HAP-1 (cell line): ENCODE measurements around the gene PEPD.

ENCODE experiments used
- DNase-seq, 2 experiments: peaks; one replicate each; pipeline ENCODE4 v3.0.0-alpha.2; 2016 to 2020; ENCODE audit warnings: low spot score in 2 of 2
- H3K27me3 ChIP-seq: fragments of 250-450 bp; sonication (Bioruptor Pico); 2 replicates; pipeline ENCODE4 v1.5.1; 2020; ENCODE audit warnings: low read depth, mild to moderate bottlenecking, moderate library complexity
- H3K36me3 ChIP-seq: fragments of 250-450 bp; sonication (Bioruptor Pico); replicated peaks from 2 replicates; pipeline ENCODE4 v1.5.1; 2020; ENCODE audit warnings: mild to moderate bottlenecking
- H3K4me1 ChIP-seq: fragments of 250-450 bp; sonication (Bioruptor Pico); 2 replicates; pipeline ENCODE4 v1.5.1; 2020; ENCODE audit warnings: mild to moderate bottlenecking
- H3K4me3 ChIP-seq: fragments of 250-450 bp; sonication (Bioruptor Pico); 2 replicates; pipeline ENCODE4 v1.5.1; 2020; ENCODE audit warnings: mild to moderate bottlenecking, moderate library complexity
- H3K9me3 ChIP-seq: fragments of 250-450 bp; sonication (Bioruptor Pico); 2 replicates; pipeline ENCODE4 v1.5.1; 2020; ENCODE audit warnings: mild to moderate bottlenecking, moderate library complexity
- in situ Hi-C: fragments of 300-500 bp; cut with MboI; formaldehyde crosslinking; loops from 3 replicates; pipeline ENCODE4 v1.14.3; 2020; ENCODE audit warnings: low sequenced_read_pairs, inconsistent platforms, mixed read lengths

PEPD gene

GRCh38 chr19:33408116-33408515, 113.5 kb downstream of the PEPD start:
- H3K27me3 ChIP-seq = no peaks in the 10 kb centered on the region
- in situ Hi-C loops = loop anchor here (5.0 kb wide), 1 partner anchor 171 kb away; no protein-coding TSS in a partner anchor
- H3K4me1 ChIP-seq = no peaks in the 10 kb centered on the region
- H3K4me3 ChIP-seq = no peak overlapping the region
- DNase-seq = no peak
- no peaks in the 10 kb centered on the region for H3K9me3 ChIP-seq
- H3K36me3 ChIP-seq = no peaks in the 10 kb centered on the region

GRCh38 chr19:33407716-33408115, 113.9 kb downstream of the PEPD start:
- no peak for DNase-seq
- no peaks in the 10 kb centered on the region for H3K9me3 ChIP-seq
- no peaks in the 10 kb centered on the region for H3K4me1 ChIP-seq
- no peaks in the 10 kb centered on the region for H3K36me3 ChIP-seq
- no peaks in the 10 kb centered on the region for H3K27me3 ChIP-seq
- H3K4me3 ChIP-seq = no peak overlapping the region
- in situ Hi-C loops = loop anchor here (5.0 kb wide), 1 partner anchor 170 kb away; no protein-coding TSS in a partner anchor

DNA sequence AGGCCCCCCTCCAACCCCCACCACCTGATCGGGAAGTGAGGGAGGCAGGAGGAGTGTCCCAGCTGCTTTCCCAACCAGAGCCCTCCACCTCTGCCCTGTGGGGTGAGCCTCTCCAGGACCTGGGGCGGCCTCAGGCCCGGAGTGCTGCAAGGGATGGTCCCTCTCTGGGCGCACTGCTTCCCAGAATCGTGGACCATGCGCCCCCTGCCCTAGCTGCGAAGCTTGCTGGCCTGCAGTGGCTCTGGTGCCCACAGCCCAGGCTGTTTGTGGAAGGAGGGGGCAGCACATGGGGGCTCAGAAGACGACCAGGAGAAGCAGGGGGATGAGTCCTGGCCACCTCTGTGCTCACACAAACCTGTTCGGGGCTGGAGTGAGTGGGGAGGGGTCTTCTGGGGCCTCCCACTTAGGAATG, 114.4 kb downstream of the PEPD start:
- Histone ChIP-seq H3K36me3 (no peaks in the 10 kb centered on the region), H3K4me1 (no peaks in the 10 kb centered on the region), H3K27me3 (no peaks in the 10 kb centered on the region), H3K4me3 (no peak overlapping the region), H3K9me3 (no peaks in the 10 kb centered on the region)
- DNase-seq = no peak
- in situ Hi-C loops = loop anchor here (5.0 kb wide), 1 partner anchor 170 kb away; no protein-coding TSS in a partner anchor

DNA sequence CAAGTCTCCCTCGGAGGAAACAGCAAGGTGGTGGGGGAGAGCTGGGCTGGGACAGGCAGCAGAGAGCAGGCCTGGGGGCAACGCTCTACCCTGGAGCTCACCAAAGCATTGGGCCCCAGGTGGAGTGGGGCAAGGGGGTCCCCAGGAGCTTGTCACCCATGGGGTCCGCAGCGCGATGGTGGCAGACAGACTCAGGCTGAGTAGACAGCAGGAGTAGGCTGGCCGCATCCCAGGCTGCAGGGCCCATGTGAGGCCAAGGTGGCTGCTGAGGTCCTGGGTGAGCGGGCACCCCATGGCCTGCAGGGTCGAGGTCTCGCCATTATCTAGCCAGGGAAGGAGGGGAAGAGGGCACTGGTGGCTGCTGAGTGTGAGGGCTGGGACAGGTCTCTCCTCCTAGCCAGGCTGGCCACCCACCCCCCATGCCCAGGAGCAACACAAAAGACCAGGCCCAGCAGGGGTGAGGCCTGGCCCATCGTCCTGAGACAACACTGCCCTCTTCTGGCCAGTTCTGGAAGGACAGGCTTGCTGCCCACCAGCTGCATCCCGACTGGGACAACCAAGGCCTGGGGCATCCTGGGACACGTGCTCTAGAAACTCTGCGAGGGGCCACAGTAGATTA, 115.0 kb downstream of the PEPD start:
- H3K36me3 ChIP-seq = no peaks in the 10 kb centered on the region
- no peaks in the 10 kb centered on the region for H3K4me1 ChIP-seq
- H3K4me3 ChIP-seq = no peak overlapping the region
- in situ Hi-C loops = loop anchor here (5.0 kb wide), 1 partner anchor 169 kb away; no protein-coding TSS in a partner anchor
- H3K27me3 ChIP-seq = no peaks in the 10 kb centered on the region
- peak; percentile 55 to 90 for DNase-seq
- H3K9me3 ChIP-seq = no peaks in the 10 kb centered on the region

DNA sequence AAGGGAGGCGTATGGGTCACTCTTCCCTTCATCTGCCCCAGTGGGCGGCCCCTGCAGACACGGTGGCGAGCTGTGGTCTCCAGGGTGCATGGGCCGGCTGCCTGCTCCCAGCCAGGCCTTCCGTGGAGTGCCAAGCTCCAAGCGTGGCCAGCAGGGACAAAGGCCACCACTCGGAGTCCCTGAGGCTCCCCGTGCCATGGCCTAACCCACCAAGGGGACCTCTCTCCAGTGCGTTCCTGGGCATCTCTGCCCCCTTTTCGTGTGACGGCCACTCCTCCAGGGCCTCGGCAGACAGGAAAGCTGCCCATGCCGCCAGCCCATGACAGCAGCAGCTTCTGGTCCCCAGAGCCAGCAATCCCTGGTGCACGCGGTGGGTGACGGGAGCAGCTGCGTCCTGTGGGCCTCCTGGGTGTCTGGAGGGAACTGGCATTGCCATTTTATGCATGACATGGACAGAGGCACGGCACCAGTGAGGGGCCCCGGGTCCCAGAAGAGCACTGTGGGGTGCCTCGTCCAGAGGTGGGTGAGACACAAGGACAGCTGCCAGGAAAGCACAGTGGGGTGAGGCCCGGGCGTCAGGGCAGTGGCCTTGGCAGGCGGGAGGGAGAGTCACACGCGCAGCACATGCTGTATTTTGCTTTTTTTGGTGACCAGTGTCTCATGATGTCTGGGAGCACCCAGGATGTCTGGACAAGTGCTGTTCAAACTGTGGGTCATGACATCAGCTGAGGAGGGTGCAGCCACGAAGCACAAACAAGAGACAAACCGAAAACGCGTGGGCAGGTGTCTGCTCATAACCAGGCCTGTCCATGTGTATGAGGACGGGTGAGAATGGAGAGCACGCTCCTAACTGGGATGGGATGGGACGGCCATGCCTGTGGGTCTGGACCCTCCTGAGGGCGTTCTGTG, 115.8 kb downstream of the PEPD start:
- in situ Hi-C loops = loop anchor here (5.0 kb wide), 1 partner anchor 169 kb away; no protein-coding TSS in a partner anchor
- no peak for DNase-seq
- Histone ChIP-seq H3K4me3 (no peak overlapping the region), H3K9me3 (no peaks in the 10 kb centered on the region), H3K4me1 (no peaks in the 10 kb centered on the region), H3K36me3 (no peaks in the 10 kb centered on the region), H3K27me3 (no peaks in the 10 kb centered on the region)

- H3K9me3 ChIP-seq = no peaks in the 10 kb centered on the region
- in situ Hi-C loops = loop anchor here (5.0 kb wide), 1 partner anchor 168 kb away; no protein-coding TSS in a partner anchor
- H3K36me3 ChIP-seq = no peaks in the 10 kb centered on the region
- DNase-seq = no peak
- H3K4me3 ChIP-seq = no peak overlapping the region
- no peaks in the 10 kb centered on the region for H3K4me1 ChIP-seq
- no peaks in the 10 kb centered on the region for H3K27me3 ChIP-seq
These were observed 116.4 kb downstream of the PEPD start for GRCh38 chr19:33405254-33405552.

- no peaks in the 10 kb centered on the region for H3K36me3 ChIP-seq
- no peak for DNase-seq
- H3K4me1 ChIP-seq = no peaks in the 10 kb centered on the region
- no peak overlapping the region for H3K4me3 ChIP-seq
- in situ Hi-C loops = loop anchor here (5.0 kb wide), 1 partner anchor 167 kb away; no protein-coding TSS in a partner anchor
- H3K27me3 ChIP-seq = no peaks in the 10 kb centered on the region
- H3K9me3 ChIP-seq = no peaks in the 10 kb centered on the region
These were observed 116.9 kb downstream of the PEPD start for GRCh38 chr19:33404506-33405253.

GRCh38 chr19:33403973-33404304, 117.7 kb downstream of the PEPD start:
- no peaks in the 10 kb centered on the region for H3K27me3 ChIP-seq
- no peaks in the 10 kb centered on the region for H3K36me3 ChIP-seq
- in situ Hi-C loops = no loop called here
- H3K4me3 ChIP-seq = no peak overlapping the region
- no peaks in the 10 kb centered on the region for H3K4me1 ChIP-seq
- no peaks in the 10 kb centered on the region for H3K9me3 ChIP-seq
- no peak for DNase-seq

- no peak overlapping the region for H3K4me3 ChIP-seq
- H3K9me3 ChIP-seq = no peaks in the 10 kb centered on the region
- no peaks in the 10 kb centered on the region for H3K4me1 ChIP-seq
- in situ Hi-C loops = no loop called here
- no peaks in the 10 kb centered on the region for H3K36me3 ChIP-seq
- DNase-seq = no peak
- H3K27me3 ChIP-seq = no peaks in the 10 kb centered on the region
These were observed 118.2 kb downstream of the PEPD start for GRCh38 chr19:33403221-33403972.

DNA sequence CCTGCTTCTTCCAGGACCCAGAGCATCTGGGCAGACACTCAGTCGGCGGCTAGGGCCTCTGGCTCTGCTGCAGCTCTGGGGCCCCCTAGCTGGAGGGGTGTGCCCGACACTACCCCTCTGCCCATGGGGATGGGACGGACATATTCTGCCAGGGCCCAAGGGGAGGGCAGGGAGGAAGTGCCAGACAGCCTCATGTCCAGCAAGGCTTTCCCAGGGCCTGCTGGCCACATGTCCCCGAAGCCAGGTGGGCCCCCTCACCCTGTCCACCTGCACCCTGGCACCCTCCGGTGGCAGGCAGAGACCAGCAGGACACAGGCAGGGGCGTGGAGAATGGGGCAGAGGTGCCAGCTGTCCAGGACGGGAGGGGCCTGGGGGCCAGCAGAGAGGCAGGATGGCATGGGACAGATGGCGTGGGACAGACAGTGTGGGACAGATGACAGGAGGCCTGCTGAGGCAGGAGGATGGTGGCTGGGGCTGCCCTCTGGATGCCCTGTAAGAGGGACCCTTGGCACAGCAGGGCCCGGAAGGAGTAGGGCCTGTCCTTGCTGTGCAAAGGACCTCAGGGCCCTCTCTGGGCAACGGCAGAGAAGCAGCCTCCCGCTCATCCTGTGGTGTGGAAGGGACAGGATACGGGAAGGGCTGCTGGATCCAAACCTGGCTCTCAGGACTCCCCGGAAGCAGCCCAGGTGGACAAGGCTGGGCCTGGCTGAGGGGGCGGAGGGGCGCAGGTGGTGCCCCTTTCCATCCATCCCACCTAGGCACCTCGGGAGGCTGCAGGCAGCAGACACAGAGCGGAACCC, 119.0 kb downstream of the PEPD start:
- DNase-seq = no peak
- Histone ChIP-seq H3K4me3 (no peak overlapping the region), H3K9me3 (no peaks in the 10 kb centered on the region), H3K4me1 (no peaks in the 10 kb centered on the region), H3K36me3 (no peaks in the 10 kb centered on the region), H3K27me3 (no peaks in the 10 kb centered on the region)
- in situ Hi-C loops = no loop called here

DNA sequence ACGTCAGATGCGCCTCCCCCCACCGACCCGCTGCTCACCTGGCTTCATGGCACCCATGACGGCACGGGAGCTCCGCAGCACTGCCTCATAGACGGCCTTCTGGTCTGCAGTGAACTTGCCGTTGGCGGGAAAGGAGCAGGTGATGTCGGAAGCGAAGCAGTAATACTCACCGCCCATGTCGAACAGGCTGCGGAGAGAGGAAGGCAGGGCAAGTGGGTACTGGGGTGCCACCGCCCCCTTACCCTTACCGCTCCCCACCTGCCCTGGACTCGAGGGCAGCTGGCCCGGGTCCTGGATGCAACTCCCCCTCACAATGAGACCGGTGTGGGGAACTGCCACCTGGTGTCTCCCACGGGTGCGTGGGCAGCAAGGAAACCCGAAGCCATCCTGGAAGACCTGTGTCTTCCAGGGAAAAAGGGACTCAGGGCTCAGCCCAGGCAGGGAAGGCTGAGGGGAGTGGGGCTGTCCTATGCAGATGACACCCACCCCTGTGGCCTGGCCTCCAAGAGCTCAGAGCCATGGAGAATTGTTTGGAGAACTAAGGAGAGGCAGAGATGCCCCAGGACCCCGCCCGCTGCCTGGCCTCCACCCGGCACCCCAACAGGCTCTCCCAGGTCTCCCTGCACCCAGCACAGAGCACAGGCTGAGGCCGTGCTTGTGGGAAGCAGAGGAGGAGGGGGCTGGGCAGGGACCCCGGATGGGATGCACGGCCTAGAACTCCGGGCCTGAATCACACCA, 119.7 kb downstream of the PEPD start:
- no peak for DNase-seq
- Histone ChIP-seq H3K9me3 (no peaks in the 10 kb centered on the region), H3K36me3 (no peaks in the 10 kb centered on the region), H3K27me3 (no peaks in the 10 kb centered on the region), H3K4me3 (no peak overlapping the region), H3K4me1 (no peaks in the 10 kb centered on the region)
- in situ Hi-C loops = no loop called here
